Ectodermal cell (in vitro differentiated cells): ENCODE results near the gene LRCH1.

ENCODE experiments used
- H3K27ac ChIP-seq: 2 replicates; pipeline ENCODE4 v1.7.0; 2013; ENCODE audit warnings: mild to moderate bottlenecking, low read depth, low read length; ENCODE audit not compliant: insufficient read depth, poor library complexity, severe bottlenecking
- H3K27me3 ChIP-seq: 2 replicates; pipeline ENCODE4 v1.7.0; 2013; ENCODE audit warnings: mild to moderate bottlenecking, low read length; ENCODE audit not compliant: insufficient read depth, control insufficient read depth, poor library complexity, severe bottlenecking
- H3K36me3 ChIP-seq: one replicate; pipeline ENCODE4 v1.7.0; 2013; ENCODE audit warnings: low read length; ENCODE audit not compliant: control insufficient read depth, insufficient read depth
- H3K4me1 ChIP-seq: one replicate; pipeline ENCODE4 v1.7.0; 2013; ENCODE audit warnings: low read length; ENCODE audit not compliant: control insufficient read depth, insufficient read depth
- H3K4me3 ChIP-seq: 2 replicates; pipeline ENCODE4 v1.7.0; 2013; ENCODE audit warnings: low read depth, low read length, control low read depth; ENCODE audit not compliant: insufficient read depth
- H3K9me3 ChIP-seq: 2 replicates; pipeline ENCODE4 v1.7.0; 2013; ENCODE audit warnings: mild to moderate bottlenecking, low read length, moderate library complexity; ENCODE audit not compliant: control insufficient read depth
- WGBS, 2 experiments: methylation state at CpG; one replicate each; pipeline ENCODE4 v1.1.7; 2013; ENCODE audit warnings: missing lambda C conversion rate in 2 of 2; 5-methylcytosine and 5-hydroxymethylcytosine counted together

The LRCH1 gene

DNA sequence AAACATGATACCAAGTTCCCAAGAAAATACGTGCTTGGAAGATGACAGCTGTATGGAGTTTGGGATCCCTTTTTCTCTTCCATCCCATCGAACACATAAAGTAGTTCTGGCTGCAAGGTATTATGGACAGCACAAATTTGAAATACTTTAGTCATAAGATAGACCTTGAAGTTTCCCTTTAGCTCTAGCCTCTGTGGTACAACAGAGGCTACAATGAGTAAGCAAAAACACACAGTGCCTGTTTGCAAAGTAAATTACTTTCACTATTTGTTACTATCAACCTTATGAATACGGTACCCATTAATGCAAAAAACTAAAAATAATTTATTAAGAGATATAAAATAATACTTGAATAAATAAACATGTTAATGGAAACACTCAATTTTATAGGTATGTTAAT is 21.0 kb upstream of the LRCH1 start:
- no peaks in the 10 kb centered on the region for H3K9me3 ChIP-seq
- WGBS, 2 experiments, result 92 to 94% methylated on average over 2 of the region's 3 CpGs
- no peak overlapping the region for H3K4me3 ChIP-seq
- H3K36me3 ChIP-seq, result no peaks in the 10 kb centered on the region
- H3K4me1 ChIP-seq, result peaks cover 1% of the 10 kb centered on the region
- no peaks in the 10 kb centered on the region for H3K27me3 ChIP-seq
- H3K27ac ChIP-seq, result no peak overlapping the region

DNA sequence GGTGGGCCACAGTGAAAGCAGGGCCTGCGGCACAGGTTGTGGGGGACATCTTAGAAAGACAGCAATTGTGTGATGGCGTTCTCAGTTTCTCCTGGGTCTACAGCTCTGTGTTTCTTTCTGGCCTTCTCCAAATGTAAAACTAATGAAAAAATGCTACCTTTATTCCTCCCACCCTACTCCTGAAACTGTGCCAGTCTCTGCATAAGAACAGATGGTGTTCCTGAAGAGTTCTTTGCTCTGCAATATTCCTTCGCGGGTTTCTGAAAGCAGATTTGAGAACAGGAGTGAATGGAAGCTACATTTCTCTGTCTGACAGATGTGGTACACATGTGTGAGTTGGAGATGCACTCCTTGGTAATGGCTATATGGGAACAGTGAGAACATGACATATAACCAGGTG is 18.0 kb upstream of the LRCH1 start:
- H3K4me3 ChIP-seq, result no peak overlapping the region
- no peaks in the 10 kb centered on the region for H3K9me3 ChIP-seq
- H3K27ac ChIP-seq, result no peak overlapping the region
- H3K36me3 ChIP-seq, result no peaks in the 10 kb centered on the region
- WGBS, 2 experiments, result 93 to 96% methylated on average over 4 of the region's 4 CpGs
- no peaks in the 10 kb centered on the region for H3K27me3 ChIP-seq
- H3K4me1 ChIP-seq, result no peaks in the 10 kb centered on the region

DNA sequence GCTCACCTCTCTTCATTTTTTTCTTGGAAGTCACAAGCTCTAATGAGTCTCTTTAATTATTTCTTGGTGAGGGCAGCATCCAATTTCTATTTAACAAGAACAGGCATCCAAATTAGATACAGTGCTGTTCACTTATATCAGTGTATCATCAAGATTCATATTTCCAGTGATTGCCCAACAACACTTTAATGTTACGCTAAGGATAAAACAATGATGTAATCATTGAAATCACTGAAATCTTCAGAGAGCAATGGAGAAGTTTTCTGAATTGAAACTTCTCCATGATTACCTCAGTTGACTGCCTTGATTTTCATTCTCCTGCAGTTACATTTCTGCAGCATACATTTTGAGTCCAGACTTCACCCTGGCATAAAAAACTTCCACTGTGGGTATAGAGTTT is 17.1 kb upstream of the LRCH1 start:
- WGBS, 2 experiments, result 100% methylated on average over 1 of the region's 1 CpG
- Histone ChIP-seq H3K4me3 (no peak overlapping the region), H3K36me3 (no peaks in the 10 kb centered on the region), H3K27me3 (no peaks in the 10 kb centered on the region), H3K4me1 (no peaks in the 10 kb centered on the region), H3K9me3 (no peaks in the 10 kb centered on the region), H3K27ac (no peak overlapping the region)

DNA sequence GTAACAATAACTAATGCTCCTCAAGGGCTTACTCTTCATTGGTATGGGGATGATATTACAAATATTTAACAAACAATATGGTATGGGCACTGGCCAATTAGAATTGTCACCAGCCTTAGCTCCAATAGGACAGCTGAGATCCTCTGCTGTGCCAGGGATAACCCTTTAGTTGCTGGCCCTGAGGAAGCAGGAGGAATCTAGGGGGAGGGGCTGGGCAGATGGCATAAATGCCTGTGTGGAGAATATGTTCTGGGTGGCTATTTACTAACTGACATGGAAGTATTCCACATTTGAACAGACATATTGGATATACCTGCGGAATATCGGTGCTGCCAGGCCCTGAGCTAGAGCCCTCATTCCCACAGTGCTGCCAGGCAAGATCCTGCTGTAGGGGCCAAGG is 16.6 kb upstream of the LRCH1 start:
- no peak overlapping the region for H3K27ac ChIP-seq
- H3K4me3 ChIP-seq, result no peak overlapping the region
- no peaks in the 10 kb centered on the region for H3K27me3 ChIP-seq
- no peaks in the 10 kb centered on the region for H3K4me1 ChIP-seq
- H3K9me3 ChIP-seq, result no peaks in the 10 kb centered on the region
- 91 to 92% methylated on average over 2 of the region's 2 CpGs for WGBS, 2 experiments
- no peaks in the 10 kb centered on the region for H3K36me3 ChIP-seq

DNA sequence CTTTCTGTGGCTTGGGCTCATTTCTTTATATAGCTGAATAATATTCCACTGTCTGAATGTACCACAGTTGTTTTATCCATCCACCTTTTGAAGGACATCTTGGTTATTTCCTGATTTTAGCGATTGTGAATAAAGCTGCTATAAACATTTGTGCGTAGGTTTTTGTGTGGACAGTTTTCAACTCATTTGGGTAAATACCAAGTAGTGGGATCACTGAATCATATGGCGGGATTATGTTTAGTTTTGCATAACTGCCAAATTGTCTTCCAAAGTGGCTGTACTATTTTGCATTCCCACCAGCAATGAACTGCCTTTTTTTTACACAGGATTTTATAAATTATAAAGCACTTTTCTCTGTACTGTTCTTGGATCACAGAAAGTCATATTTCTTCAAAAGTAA is 13.7 kb upstream of the LRCH1 start:
- H3K36me3 ChIP-seq, result no peaks in the 10 kb centered on the region
- no peaks in the 10 kb centered on the region for H3K4me1 ChIP-seq
- WGBS, 2 experiments, result 89 to 97% methylated on average over 3 of the region's 3 CpGs
- H3K4me3 ChIP-seq, result no peak overlapping the region
- no peaks in the 10 kb centered on the region for H3K9me3 ChIP-seq
- H3K27me3 ChIP-seq, result no peaks in the 10 kb centered on the region
- no peak overlapping the region for H3K27ac ChIP-seq

DNA sequence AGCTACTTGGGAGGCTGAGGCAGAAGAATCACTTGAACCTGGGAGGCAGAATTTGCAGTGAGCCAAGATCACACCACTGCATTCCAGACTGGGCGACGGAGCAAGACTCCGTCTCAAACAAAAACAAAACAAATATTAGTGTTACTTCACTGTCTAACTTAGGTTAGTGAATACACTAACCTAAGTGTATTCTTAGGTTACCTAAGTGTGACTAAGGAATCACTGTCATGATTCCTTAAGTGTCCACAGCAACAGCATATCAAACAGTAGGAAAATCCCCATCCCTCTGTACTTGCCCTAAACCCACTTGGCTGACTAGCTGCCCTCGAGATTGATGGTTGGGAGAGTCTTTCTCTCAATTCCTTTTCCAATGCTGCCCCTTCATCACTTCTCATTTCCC is 11.8 kb upstream of the LRCH1 start:
- no peaks in the 10 kb centered on the region for H3K27me3 ChIP-seq
- no peaks in the 10 kb centered on the region for H3K9me3 ChIP-seq
- no peaks in the 10 kb centered on the region for H3K4me1 ChIP-seq
- H3K27ac ChIP-seq, result no peak overlapping the region
- 84 to 94% methylated on average over 3 to 4 of the region's 4 CpGs for WGBS, 2 experiments
- no peaks in the 10 kb centered on the region for H3K36me3 ChIP-seq
- no peak overlapping the region for H3K4me3 ChIP-seq

DNA sequence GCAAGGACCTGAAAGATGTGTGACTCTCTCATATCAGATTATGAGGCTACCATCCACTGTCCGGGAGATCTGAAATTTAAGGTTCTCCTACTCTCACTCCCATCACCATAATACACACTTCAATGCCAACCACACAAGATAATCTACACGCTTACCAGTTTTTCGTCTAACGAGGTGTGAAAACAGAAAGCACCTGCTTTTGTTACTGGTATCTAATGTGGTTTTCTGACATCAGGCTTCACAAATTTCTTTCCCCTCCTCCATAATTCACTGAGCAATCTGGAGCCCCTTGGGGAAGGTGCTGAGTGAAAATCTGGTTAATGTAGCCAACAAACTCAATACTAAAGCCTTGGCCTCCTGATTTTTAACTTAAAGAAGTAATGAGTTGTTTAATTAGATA is 10.1 kb upstream of the LRCH1 start:
- Histone ChIP-seq H3K36me3 (no peaks in the 10 kb centered on the region), H3K27ac (no peak overlapping the region), H3K4me3 (no peak overlapping the region), H3K9me3 (no peaks in the 10 kb centered on the region), H3K27me3 (no peaks in the 10 kb centered on the region), H3K4me1 (no peaks in the 10 kb centered on the region)
- 93 to 98% methylated on average over 4 of the region's 4 CpGs for WGBS, 2 experiments

DNA sequence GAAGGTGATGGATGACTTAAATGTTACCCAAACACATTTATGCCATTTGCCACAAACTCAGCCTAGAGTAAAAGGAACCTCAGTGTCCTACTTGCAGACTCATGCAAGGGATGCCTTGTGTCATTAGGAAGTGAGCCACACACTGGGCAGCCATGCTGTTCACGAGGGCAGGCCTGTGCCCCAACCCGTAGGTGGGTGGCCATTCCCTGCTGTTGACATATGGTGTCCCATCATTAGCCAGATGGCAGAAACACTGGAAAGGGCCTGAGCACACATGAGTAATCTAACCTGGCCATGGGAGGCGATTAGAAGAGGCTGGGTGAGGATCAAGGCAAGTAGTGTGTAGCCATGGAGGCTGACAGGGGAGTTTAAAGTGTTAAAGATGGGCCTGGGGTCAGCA is 9.7 kb upstream of the LRCH1 start:
- Histone ChIP-seq H3K27ac (no peak overlapping the region), H3K27me3 (no peaks in the 10 kb centered on the region), H3K36me3 (no peaks in the 10 kb centered on the region), H3K4me3 (no peak overlapping the region), H3K9me3 (no peaks in the 10 kb centered on the region), H3K4me1 (no peaks in the 10 kb centered on the region)
- 94 to 96% methylated on average over 3 of the region's 3 CpGs for WGBS, 2 experiments

DNA sequence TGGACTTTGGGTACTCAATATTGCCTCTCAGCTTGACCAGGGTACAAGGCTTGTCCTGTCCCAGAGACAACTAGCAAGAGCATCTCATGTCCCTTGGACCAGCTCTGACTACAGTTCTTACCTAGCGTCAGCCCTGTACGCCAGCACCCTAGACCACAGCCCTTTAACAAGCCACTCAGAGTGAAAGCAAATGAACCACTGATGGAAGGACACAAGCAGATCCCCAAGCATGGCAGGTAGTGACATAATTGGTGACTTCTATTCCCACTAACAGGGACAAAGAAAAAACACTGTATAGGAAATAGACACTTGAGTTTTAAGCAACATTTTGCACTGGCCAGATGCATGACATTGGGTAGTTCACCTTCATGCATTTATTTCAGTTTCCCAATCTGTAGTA is 8.8 kb upstream of the LRCH1 start:
- WGBS, 2 experiments, result 81 to 94% methylated on average over 2 of the region's 2 CpGs
- Histone ChIP-seq H3K4me1 (no peaks in the 10 kb centered on the region), H3K4me3 (no peak overlapping the region), H3K27me3 (no peaks in the 10 kb centered on the region), H3K9me3 (no peaks in the 10 kb centered on the region), H3K36me3 (no peaks in the 10 kb centered on the region), H3K27ac (no peak overlapping the region)

DNA sequence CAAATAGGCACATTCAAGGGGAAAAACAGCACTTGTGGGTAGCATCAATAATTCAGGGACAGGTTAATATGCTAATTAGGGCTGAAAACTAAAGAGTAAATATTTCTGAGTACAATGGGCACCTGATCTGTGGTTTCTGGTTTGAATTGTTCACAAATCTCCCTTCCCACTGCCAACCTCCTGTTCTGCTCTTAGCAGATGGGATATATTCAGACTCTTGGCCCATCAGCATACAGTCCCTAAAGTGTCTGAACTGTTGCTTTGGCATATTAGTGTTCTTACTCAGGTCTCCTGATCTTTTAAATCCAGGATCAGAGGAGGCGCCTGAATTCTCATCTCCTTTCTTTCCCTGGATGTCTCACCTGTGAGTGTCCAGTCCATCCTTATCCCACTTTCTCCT is 8.2 kb upstream of the LRCH1 start:
- WGBS, 2 experiments, result 90 to 96% methylated on average over 1 of the region's 1 CpG
- no peaks in the 10 kb centered on the region for H3K9me3 ChIP-seq
- H3K36me3 ChIP-seq, result no peaks in the 10 kb centered on the region
- H3K27me3 ChIP-seq, result no peaks in the 10 kb centered on the region
- H3K4me1 ChIP-seq, result no peaks in the 10 kb centered on the region
- no peak overlapping the region for H3K4me3 ChIP-seq
- no peak overlapping the region for H3K27ac ChIP-seq

DNA sequence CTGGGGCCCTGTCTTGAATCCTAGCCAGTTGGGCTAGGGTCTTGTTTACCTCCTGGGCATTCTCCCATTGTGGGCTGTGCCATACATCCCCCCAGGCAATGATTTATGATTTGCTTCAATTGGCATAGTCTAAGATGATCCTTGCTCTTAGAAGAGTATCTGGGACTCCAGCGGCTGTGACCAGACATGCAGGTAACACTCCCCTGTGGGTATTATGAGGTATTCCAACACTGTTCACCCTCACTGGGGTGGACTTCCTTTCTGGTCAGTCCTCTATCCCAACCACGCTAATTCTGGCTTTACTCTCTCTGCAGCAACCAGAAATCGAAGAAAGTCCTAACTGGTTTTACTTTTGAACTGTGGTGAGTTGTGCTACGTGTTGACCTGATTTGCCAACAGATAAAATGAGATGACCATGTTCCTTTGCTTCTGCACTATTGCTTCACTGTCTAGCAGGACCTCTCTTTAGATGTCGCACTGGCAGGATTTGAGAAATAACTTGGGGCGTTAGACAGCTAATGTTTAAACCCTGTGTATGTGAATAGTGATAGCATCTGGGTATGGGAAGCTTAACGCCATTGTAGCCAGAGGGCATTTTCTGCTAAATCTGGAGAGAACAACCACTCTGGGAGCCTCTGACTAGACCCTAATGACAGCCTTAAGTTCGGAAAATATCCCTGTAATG is 6.7 kb upstream of the LRCH1 start:
- no peaks in the 10 kb centered on the region for H3K27me3 ChIP-seq
- WGBS, 2 experiments, result 94 to 95% methylated on average over 8 of the region's 8 CpGs
- H3K9me3 ChIP-seq, result no peaks in the 10 kb centered on the region
- H3K4me1 ChIP-seq, result no peaks in the 10 kb centered on the region
- no peak overlapping the region for H3K27ac ChIP-seq
- H3K36me3 ChIP-seq, result no peaks in the 10 kb centered on the region
- no peak overlapping the region for H3K4me3 ChIP-seq
